ENCODE results near the gene FGFRL1. TPM values are rescaled to one million over a fixed set of nuclear protein-coding genes. Genes with fewer than 3 reads are reported as not detected.

The FGFRL1 gene
- total RNA-seq, 1 experiment from 2014 or later = 62.9 TPM

DNA sequence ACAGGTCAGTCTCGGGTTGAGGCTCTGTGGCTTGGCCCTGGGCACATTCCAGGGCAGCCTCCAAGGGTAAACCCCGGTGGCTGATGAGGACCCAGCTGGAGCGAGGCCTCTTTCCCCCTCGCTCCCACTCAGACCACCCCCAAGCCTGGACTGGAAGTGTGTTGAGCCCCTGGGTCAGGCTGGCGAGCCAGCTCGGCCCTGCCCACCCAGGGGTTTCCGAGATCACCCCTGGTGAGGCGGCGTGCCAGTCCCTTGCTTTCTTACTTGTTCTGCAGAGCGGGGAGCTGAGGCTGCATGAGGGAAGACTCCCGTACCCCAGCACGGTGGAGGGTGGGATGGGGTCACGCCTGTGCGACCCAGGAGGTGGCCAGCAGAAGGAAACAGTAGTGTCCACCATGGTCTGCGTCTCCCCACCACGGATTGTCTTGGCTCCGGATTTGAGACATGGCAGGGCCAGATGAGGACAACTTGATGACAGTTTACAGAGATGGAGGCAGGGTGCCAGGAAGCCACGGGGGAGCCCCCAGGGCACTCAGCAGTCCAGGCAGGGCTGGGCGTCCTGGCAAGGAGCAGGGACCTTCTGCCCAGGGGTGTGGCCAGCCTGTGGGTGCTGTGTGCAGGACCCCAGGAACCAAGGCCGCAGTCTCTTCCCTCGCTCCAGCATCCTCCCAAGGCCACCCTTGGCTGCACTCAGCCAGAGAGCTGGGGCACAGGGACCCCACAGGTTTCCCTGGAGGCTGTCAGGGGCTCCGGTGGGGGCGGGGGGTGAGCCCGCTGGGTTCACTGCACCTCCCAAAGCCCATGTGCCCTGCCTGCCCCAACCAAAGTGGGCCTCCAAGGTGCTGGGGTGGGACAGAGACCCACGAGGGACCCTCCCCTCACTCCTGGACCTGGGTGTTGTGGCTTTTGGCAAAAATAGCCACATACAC, 6.6 kb upstream of the FGFRL1 start:
- DNase-seq (ENCODE audit: low read depth) = no peak

DNA sequence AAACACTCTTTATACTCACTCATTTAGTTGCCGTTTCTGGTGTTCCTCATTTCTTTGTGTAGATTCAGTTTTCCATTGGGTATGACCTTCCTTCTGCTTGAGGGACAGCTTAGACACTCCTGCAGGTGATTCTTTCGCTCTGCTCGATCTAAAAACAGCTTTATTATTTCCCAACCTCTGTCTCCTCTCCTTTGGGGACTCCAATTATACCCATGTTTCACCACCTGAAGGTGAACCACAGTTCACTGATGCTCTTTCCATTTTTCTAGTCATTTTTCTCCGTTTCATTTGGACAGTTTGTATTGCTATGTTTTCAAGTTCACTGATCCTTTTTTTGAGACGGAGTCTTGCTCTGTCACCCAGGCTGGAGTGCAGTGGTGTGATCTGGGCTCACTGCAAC, 4.6 kb upstream of the FGFRL1 start:
- no peak for DNase-seq (ENCODE audit: low read depth)

DNA sequence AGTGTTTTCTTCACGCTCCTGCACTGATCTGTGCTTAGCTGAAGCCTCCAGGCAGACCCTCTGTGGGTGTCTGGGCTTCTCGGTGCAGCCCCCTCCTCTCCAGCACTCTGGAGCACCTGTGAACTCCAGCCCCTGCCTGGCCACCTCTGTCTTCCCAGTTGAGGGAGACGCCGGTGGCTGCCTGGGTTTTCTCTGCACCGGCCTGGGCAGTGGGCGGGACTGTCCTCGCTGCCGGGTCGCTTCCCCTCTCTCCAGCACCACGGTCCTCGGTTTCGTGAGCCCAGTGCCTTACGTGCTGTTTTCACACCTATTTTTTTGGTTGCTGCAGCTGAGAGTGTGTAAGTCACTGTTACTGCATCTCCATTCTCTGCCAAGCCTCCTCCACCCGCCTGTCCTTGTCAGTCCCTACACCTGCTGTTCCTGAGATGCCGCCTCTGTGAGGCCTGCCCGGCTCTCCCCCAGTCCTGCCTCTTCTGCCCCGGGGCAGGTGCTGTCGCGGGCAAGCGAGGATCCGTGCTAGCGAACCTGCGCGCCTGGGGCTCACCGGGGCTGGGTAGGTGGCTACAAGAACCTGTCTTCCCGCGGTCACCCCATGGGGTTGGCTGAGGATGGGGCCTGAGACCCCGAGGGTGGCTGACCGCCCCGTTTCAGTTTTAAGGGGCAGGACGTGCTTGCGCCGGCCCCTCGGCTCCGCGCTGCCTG, 2.4 kb upstream of the FGFRL1 start:
- no peak for DNase-seq (ENCODE audit: low read depth)

DNA sequence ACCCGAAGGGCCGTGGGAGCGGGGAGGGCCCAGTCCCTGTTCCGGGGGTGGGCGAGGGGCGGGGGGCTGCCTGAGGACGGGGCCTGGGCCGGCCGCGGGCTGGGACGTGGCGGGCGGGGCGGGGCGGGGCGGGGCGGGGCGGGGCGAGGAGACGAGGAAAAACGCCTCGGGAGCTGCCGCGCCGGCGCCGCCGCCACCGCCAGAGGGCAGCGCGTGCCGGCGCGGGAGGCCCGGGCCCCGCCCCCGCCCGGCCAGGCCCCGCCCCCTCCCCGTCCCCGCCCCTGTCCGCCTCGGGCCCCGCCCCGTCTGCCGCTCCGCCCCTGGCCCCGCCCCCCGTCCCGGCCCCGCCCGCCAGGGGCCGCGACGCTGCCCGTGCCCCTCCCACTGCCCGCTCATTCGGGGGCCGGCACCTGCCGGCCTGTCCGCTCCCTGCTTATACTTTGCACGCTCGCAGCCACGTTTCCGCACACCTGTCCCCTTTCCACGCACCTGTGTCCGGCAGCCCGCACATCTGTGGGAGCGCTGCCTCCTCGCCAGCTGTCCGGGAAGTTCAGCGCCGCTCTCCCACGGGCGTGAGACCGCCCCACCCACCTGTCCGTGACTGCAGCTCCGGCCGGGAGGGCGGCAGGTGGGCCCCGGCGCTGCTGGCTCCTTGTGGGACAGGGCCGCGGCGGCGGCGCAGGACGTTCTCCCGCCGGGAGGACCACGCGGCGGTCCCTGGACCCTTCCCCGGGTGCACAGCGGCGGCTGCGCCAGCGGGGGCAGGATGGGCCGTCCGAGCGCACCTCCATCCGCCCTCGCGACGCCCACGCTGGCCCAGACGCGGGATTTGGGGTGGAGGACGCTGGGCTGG, 1.7 kb upstream of the FGFRL1 start:
- DNase-seq (ENCODE audit: low read depth) = peak; percentile 17

DNA sequence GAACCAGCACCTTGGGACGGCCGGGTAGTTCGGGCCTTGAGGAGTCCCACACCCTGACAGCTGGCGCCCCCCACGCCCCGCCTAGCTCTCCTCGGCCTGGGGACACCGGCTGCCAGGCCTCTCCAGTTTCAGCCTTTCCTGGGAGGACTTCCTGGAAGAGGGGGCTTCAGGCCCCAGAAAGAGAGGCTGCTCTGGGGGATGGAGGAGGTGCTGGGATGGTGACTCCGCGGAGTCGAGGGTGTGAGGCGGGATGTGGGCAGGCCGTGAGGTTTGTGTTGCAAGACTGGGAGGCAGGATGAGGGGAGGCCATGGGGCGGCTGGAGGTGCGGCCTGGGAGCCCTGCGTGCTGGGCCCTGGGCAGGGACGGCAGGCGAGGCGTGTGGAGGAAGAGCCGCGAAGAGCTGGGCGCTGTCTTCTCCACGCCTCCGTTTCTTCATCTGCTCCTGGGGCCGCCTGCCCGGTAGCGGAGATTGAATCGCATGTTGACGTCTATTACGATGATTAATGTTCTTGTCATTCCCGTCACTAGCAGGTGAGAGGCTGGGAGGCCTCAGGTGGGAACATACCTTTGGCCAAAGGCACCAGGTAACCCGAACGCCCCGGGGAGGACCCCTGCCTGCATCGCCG, 918 bp upstream of the FGFRL1 start:
- peak; percentile 90 for DNase-seq (ENCODE audit: low read depth)

- DNase-seq (ENCODE audit: low read depth) = no peak
These were observed 224 bp downstream of the FGFRL1 start for GRCh38 chr4:1011666-1012033.

DNA sequence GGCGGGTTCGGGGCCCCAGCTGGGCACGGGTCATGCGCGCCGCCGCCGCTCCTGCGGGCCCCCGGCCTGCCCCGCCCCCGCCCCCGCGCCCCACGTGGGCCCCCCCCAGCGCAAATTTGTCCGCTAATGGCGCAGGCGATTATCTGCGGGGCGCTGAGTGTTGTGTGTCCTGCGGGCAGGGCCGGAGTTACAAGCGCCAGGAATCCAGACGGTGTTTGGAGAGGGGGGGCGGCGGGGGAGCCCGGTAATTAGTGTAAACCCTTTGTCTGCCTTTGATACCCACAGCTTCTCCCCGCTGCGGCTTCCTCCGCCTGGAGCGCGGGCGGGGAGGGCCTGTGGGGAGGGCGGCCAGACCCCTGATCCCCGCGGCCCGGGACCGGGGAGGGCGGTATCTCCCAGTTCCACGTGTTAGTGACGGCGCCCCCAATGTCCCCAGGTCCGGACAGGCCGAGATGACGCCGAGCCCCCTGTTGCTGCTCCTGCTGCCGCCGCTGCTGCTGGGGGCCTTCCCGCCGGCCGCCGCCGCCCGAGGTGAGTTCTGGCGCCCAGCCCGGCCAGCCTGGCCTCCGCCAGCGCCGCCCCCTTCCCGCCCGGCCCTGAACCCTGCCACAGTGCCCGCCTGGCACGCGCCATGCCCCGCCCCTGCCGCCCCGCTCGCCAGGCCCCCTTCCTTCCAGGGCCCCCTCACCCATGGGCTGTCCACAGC, 761 bp downstream of the FGFRL1 start:
- peak; percentile 58 for DNase-seq (ENCODE audit: low read depth)

- DNase-seq (ENCODE audit: low read depth) = no peak
These were observed 2.0 kb downstream of the FGFRL1 start for GRCh38 chr4:1013225-1014073.

DNA sequence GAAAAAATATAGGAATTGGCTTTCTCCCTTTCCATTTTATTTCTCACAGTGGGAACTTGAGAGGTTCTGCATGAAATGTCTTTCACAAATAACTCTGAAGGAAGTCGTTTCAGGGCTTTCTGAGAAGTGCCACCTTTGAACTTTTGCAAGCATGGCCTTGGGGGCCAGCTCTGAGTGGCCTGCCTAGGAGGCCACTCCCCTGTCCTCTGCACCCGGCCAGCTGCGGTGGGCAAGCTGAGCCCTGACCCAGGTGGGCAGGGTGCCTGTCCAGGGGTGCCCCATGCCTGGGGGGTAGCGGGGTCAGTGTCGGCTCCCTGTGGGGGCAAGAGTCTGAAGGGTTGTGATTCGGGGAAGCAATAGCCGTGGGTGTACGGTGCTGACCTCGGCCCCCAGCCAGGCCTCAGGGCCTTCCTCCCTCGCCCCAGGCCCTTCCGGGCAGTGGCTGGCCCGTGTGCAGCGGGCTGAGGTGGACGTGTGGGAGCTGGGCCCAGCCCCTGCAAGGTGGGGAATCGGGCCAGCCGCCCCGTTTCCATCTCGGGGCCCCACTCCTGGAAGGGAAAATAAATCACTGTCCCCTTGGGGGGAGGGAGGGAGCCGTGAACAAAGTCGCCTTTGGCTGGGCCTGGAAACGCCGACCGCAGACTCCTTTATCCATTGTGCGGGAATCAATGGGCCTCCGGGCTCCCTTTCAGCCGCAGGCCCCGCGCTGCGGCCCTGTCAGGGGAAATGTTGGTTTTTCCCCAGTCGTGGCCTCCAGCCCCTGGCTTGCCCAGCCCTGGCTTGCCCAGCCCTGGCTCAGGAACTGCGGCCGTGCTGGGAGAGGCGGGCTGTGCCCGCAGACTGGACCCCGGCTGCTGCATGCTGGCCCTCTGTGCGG, 3.1 kb downstream of the FGFRL1 start:
- no peak for DNase-seq (ENCODE audit: low read depth)

- DNase-seq (ENCODE audit: low read depth) = no peak
These were observed 3.8 kb downstream of the FGFRL1 start for GRCh38 chr4:1015179-1015578.

DNA sequence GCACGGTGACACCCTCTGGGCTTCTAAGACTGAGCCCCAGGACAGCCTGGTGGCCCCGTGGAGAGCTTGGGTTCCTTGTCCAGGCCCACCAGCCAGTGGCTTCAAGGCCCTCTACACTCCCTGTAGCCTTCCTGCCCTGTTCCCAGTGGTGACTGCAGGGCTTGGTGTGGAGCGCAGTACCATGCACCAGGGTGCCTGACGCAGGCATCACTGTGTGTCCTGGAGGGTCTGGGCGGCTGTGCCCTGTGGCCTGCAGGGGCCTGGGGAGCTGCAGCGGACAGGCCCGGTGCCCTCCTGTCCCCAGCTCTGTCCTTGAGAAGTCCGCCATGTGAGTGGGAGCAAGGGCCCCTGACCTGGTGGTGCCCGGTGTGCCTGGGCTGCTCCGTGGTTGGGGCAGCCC, 4.3 kb downstream of the FGFRL1 start:
- no peak for DNase-seq (ENCODE audit: low read depth)

GRCh38 chr4:1017211-1017610, 5.8 kb downstream of the FGFRL1 start:
- no peak for DNase-seq (ENCODE audit: low read depth)

GRCh38 chr4:1017706-1018105, 6.3 kb downstream of the FGFRL1 start:
- no peak for DNase-seq (ENCODE audit: low read depth)

DNA sequence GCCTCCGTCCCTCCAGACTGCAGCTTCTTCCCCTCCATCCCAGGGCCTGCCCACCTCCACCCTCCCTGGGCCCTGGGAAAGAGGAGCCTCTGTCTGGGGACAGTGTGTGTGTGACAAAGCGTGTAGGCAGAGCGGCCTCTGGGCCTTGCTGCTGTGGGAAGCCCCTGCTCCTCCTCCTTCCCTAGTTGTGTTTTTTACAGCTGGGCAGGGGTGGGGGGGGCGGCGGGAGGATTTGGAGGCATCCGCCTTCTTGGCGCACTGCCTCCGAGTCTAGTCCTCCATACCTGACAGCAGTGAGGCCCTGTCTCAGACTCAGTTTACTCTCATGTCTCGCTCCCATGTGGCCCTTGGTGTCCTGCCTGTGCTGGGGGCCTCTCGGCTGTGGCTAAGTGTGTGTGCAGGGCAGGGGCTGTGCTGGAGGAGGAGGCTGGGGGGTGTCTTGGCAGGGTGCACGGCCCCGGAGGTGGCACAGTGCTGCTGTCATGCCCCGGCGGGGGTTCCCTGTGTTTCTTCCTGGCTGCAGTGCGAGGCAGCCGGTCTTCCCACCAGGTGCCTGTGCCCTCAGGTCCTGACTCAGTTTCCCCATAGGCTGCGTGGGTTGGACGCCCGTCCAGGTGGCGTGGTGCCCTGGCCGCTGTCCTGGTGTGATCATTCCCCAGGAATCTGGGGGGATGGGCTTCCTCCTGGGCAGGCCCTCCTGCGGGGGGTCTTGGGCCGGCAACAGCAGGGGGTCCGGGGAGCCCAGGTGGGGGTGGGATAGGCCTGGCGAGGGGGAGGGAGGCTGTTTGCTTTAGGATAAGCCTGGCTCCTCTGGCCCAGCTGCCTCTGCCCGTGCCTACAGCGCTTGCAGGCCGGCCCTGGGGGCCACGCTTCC, 7.0 kb downstream of the FGFRL1 start:
- DNase-seq (ENCODE audit: low read depth) = no peak

- DNase-seq (ENCODE audit: low read depth) = no peak
These were observed 7.9 kb downstream of the FGFRL1 start for GRCh38 chr4:1019320-1019719.

DNA sequence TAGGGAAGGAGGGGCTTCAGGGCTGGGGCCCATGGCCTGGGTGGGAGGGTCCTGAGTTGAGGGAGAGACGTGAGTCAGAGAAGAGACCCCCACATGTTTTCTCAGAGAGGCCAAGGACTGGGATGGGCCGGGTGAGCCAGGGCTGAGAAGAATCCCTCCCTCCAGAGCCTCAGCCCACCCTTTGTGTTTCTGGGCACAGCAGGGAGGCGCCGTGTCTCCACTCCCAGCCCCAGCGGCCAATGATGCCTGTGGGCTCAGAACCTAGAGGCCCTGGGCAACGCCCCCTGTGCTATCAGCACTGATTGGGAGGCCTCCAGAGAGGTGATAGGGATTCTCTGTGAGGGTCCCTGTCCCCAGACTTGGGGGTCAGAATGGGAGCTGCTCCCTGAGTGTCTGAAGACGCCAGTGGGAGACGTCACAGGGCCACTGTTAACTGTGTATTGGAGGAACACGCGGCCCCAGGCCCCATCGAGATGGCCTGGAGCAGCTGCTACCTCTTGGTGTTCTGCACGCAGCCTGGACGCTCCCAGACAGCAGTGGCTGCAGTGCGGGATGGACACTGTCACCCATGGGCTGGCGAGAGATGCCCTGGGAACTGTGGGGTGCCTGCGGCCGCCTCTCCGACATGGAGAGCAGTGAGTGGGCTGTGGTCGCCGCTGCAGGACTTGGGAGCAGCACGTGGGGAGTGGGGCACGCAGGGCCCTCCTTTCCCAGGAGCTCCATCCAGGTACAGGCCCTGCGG, 8.5 kb downstream of the FGFRL1 start:
- DNase-seq (ENCODE audit: low read depth) = no peak

Data from HT1080 (cell line).